Mononuclear cell (primary cell): Measurements from ENCODE around the gene MRFAP1. TPM values are rescaled to one million over a fixed set of nuclear protein-coding genes. Genes with fewer than 3 reads are reported as not detected.
"Not testable (repeated sequence)": the region's sequence is repeated elsewhere in the genome, so short reads cannot be mapped to it uniquely, and the experiment has no call there.

Experiments
- H3K27me3 ChIP-seq: 2 replicates; pipeline ENCODE4 v1.6.0; 2011; ENCODE audit warnings: low read length, control low read depth; ENCODE audit not compliant: insufficient read depth
- H3K4me1 ChIP-seq: 2 replicates; pipeline ENCODE4 v1.5.1; 2011; ENCODE audit warnings: mild to moderate bottlenecking, low read length, control low read depth; ENCODE audit not compliant: insufficient read depth
- H3K4me3 ChIP-seq: 2 replicates; pipeline ENCODE4 v1.5.1; 2011; ENCODE audit warnings: mild to moderate bottlenecking, low read length, moderate library complexity
- H3K9me3 ChIP-seq: 2 replicates; pipeline ENCODE4 v1.5.1; 2011; ENCODE audit warnings: low read depth, mild to moderate bottlenecking, control low read depth, low read length
- total RNA-seq: library from RNA; depleted of rRNA; stranded (reverse); fragments of >200 nt; gene quantifications from one replicate; pipeline ENCODE4 v1.2.3, GENCODE V29; 2012

MRFAP1 gene
- total RNA-seq, 1 donor: 77.9 TPM

DNA sequence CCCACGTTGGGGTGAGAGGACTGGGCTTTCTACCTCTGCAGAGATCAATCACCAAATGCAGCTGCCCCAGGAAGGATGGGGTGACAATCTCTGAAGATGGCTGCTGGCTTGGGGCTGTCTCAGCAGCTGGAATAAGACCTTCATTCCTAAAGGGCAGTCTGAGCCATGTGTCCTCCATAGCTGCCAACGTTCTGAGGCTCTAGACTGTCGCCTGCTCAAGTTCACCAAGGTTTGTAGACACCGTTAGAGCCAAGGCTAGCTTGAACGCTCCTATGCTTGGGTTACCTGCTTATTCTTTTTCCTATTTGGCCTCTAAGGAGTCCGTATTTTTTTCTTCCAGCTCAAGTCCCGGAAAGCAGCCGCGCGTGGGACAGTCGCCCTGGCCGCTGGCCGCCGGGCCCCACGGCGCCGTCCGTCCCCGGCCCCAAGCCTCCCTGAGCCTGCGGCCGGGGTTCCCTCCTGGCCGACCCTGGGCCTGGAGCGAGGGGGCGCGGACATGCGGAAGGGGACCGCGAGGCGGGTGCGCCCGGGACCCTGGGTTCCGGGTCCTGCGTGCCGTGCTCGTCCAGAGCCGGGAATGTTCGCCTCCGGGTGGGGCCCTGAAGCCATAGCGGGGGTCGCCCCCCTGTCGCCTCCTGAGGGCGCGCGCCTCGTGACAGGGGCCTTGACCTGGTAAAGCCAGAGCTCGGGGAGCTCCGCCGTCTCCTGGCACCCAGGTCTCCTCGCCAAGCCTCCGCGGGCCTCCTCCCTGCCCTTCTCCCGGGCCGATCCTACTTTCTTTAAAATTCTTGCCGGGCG lies 23.3 kb downstream of the MRFAP1 start:
- Histone ChIP-seq H3K9me3 (no peaks in the 10 kb centered on the region), H3K4me3 (no peak overlapping the region), H3K27me3 (peaks cover 47% of the 10 kb centered on the region), H3K4me1 (peaks cover 6% of the 10 kb centered on the region)

DNA sequence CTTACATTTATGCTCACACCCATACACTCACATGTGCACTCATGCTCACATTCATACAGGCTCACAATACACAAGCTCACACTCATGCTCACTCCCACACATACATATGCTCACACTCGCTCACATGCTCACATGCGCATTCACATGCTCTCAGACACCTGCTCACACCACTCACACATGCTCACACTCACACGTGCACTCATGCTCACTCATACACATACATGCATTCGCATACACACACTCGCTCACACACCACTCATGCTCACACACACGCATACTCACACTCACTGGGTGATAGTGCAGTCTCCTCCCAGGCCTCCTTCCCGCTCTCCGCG lies 24.8 kb downstream of the MRFAP1 start:
- H3K27me3 ChIP-seq: peaks cover 33% of the 10 kb centered on the region
- no peak overlapping the region for H3K4me3 ChIP-seq
- no peaks in the 10 kb centered on the region for H3K4me1 ChIP-seq
- no peaks in the 10 kb centered on the region for H3K9me3 ChIP-seq

DNA sequence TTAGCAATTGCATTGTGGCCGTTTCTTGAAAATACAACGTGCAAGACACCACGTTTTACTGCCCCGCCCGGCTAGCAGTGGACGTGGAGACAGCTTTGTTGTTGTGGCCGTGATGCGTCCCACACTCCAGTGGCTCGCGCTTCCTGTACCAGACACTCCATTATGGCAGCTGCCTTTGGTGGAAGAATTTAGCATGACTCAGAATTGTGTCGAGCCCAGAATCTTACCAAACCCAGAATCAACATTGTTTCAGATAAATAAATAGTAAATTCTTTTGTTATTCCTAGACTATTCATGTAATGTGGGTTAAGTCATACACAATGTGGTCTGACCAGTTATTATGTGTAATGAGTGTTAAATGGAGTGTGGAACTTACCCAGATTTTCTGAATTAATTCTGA lies 27.9 kb downstream of the MRFAP1 start:
- peaks cover 8% of the 10 kb centered on the region for H3K27me3 ChIP-seq
- H3K4me1 ChIP-seq: no peaks in the 10 kb centered on the region
- H3K9me3 ChIP-seq: no peaks in the 10 kb centered on the region
- H3K4me3 ChIP-seq: no peak overlapping the region

DNA sequence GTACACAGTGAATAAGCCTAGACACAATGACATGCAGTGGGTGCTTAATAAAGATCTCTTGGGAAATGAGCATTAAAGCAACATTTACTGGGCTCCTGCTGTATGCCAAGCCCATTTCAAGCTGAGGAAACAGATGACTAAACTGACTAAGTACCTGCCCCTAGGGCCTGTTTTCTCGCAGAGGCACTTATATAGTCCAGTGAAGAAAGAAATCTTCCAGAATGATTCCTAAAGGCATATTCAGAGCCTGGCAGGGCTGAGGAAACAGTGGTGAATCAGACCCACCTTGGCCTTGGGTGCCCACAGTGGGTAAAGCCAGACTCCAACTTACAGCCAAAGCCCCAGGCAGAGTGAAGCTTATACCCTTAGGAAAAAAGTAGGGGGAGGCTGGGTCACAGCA lies 31.2 kb downstream of the MRFAP1 start:
- Histone ChIP-seq H3K27me3 (no peaks in the 10 kb centered on the region), H3K4me1 (peaks cover 25% of the 10 kb centered on the region), H3K9me3 (no peaks in the 10 kb centered on the region), H3K4me3 (no peak overlapping the region)

DNA sequence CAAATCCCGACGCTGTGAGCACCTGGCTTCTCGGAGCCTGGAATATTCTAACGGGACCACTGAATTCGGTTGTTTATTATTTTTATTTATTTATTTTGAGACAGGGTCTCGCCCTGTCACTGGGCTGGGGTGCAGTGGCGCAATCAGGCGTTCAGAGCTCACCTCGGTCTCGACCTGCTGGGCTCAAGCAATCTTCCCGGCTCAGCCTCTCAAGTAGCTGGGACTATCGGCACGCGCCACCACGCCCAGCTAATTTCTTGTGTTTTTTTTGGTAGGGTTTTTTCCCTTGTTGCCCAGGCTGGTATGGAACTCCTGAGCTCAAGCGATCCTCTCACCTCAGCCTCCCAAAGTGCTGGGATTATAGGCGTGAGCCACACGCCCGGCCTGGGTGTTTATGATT lies 31.6 kb downstream of the MRFAP1 start:
- Histone ChIP-seq H3K4me3 (no peak overlapping the region), H3K9me3 (no peaks in the 10 kb centered on the region), H3K27me3 (no peaks in the 10 kb centered on the region), H3K4me1 (peaks cover 30% of the 10 kb centered on the region)

DNA sequence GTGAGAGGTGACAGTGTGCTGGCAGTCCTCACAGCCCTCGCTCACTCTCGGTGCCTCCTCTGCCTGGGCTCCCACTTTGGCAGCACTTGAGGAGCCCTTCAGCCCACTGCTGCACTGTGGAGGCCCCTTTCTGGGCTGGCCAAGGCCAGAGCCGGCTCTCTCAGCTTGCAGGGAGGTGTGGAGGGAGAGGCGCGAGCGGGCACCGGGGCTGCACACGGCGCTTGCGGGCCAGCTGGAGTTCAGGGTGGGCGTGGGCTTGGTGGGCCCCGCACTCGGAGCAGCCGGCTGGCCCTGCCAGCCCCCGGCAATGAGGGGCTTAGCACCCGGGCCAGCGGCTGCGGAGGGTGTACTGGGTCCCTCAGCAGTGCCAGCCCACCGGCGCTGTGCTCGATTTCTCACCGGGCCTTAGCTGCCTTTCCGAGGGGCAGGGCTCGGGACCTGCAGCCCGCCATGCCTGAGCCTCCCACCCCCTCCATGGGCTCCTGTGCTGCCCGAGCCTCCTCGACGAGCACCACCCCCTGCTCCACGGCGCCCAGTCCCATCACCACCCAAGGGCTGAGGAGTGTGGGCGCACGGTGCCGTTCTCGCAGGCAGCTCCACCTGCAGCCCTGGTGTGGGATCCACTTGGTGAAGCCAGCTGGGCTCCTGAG lies 32.2 kb downstream of the MRFAP1 start:
- H3K9me3 ChIP-seq, H3K27me3 ChIP-seq, H3K4me3 ChIP-seq: not testable (repeated sequence)
- H3K4me1 ChIP-seq: peaks cover 35% of the 10 kb centered on the region

DNA sequence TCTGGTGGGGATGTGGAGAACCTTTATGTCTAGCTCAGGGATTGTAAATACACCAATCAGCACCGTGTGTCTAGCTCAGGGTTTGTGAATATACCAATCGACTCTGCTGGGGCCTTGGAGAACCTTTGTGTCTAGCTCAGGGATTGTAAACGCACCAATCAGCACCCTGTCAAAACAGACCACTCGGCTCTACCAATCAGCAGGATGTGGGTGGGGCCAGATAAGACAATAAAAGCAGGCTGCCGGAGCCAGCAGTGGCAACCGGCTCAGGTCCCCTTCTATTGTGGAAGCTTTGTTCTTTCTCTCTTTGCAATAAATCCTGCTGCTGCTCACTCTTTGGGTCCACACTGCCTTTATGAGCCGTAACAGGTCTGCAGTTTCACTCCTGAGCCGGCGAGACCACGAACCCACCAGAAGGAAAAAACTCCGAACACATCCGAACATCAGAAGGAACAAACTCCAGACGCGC lies 32.7 kb downstream of the MRFAP1 start:
- not testable (repeated sequence) for H3K27me3 ChIP-seq, H3K9me3 ChIP-seq
- Histone ChIP-seq H3K4me1 (peaks cover 36% of the 10 kb centered on the region), H3K4me3 (peak overlapping the region; percentile 67)

DNA sequence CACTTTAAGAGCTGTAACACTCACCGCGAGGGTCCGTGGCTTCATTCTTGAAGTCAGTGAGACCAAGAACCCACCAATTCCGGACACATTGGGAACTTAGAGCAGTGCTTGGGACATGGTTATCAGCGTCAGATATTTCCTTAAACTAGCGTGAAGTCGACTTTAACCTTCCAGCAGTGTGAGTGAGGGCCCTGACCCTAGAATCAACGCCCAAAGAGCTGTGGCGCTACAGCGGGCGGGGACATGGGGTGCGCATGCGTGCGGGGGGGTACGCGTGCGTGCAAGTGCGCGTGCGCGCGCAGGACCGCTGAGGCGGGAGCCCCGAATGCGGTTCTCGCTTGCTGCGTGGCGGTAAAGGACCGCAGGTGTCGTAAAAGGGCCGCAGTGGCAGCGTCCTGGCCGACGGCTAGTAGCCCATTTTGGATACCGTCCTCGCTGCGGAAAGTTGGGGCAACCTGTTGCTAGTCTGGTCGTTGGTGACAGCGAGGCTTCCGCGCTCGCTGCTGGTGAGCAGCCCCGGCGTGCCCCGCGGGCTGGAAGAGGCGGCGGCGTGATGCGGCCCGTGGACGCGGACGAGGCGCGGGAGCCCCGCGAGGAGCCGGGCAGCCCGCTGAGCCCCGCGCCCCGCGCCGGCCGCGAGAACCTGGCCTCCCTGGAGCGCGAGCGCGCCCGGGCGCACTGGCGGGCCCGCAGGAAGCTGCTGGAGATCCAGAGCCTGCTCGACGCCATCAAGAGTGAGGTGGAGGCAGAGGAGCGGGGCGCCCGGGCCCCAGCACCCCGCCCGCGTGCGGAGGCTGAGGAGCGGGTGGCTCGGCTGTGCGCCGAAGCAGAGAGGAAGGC lies 33.4 kb downstream of the MRFAP1 start:
- Histone ChIP-seq H3K9me3 (no peaks in the 10 kb centered on the region), H3K4me1 (peaks cover 36% of the 10 kb centered on the region), H3K27me3 (no peaks in the 10 kb centered on the region), H3K4me3 (peak overlapping the region; percentile 67)

DNA sequence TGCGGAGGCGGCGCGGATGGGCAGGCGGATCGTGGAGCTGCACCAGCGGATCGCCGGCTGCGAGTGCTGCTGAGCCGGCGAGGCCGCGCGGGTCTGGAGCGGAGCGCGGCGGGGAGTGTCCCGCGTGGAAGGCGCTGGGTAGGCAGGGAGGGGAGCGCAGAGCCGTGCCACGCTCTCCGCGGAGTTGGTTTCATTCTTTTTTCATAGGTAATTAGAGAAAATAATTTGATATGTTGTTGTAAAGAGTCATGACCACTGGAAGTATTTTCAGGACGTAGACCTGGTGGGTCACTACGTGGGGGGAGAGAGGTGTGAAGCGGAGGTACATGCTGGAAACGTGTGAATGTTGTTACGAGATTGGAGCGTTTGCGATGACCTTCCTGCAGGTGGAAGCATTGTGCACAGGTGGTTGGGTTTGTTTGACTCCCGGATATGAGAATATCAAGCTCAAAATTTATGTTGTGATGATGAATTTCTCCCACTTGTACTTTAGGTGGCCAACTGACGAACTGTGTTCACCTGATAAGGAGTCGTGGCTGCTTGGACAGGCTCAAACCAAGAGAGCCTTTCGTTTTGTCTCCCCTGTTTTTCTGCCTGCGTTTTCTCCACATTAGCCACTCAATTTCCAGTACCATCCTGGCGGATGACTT lies 34.1 kb downstream of the MRFAP1 start:
- no peaks in the 10 kb centered on the region for H3K9me3 ChIP-seq
- H3K4me1 ChIP-seq: peaks cover 36% of the 10 kb centered on the region
- H3K4me3 ChIP-seq: peak overlapping the region; percentile 67
- no peaks in the 10 kb centered on the region for H3K27me3 ChIP-seq

DNA sequence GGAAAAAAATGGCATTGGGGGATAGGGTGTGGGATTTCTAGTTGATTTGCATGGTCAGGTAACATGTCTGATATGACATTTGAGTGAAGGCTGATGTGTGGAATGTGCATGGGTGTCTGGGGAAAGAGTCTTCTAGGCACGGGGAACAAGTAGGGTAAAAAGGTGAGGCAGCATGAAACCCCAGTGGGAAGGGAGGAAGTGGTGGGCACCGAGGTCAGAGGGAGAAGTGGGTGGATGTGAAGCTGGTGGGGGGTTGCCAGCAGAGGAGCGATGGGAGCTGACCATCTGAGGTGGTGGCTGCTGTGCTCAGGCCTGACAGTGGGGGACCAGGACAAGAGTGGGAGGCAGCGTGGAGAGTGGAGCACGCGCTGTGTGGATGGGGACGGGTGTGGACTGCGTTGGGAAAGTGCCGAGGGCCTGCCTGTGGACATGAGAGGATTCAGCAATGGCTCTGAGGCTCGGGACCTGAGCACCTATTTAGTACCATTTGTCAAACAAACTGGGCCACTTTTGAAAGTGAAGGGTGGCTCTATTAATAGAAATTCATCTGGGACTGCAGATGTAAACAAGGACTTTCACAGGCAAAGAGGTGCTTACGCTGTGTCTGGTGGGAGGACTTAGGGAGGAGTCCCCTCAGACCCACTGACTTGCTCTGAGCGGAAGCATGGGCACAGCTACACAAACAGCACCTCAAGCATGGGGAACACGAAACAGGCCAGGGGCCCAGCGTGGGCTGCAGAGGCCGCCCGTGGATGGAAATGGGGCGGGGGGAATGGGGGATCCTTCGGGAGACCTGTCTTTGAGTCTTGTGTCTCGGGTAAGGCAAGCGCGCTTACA lies 36.5 kb downstream of the MRFAP1 start:
- H3K4me3 ChIP-seq: no peak overlapping the region
- no peaks in the 10 kb centered on the region for H3K9me3 ChIP-seq

DNA sequence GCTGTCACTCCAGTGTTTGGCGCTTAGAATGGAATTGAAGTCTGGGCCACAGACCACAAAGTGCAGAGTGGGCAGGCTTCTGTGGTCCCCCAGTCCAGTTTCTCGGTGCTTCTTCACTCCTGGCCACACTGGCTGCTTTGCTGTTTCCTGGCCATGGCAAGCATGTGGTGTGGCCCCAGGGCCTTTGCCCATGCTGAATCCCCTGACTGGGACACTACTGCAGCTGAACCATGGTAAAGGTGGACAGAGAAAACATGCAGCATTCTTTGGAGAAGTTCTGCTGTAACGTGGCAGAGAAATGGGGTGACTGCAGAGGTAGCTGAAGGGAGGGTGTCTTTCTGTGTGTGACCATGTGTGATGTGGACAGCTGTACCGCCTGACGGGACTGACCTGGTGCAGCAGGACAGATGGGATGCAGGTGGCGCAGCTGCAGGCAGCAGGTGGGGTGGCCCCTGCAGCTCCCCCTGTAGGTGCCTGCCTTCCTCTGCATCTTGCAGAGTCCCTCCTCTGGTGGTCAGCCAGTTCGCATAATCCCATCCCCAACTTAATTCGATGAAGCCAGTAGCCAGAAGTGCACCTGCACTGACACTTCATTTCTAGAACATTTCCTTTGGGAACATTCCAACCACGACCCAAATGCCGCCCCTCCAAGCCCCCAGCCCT lies 40.0 kb downstream of the MRFAP1 start:
- H3K4me3 ChIP-seq: no peak overlapping the region
- H3K27me3 ChIP-seq: no peaks in the 10 kb centered on the region
- no peaks in the 10 kb centered on the region for H3K9me3 ChIP-seq
- H3K4me1 ChIP-seq: peaks cover 22% of the 10 kb centered on the region

More for the DNA sequence above, 36.5 kb downstream of the MRFAP1 start:
- peaks cover 36% of the 10 kb centered on the region for H3K4me1 ChIP-seq
- H3K27me3 ChIP-seq: no peaks in the 10 kb centered on the region

DNA sequence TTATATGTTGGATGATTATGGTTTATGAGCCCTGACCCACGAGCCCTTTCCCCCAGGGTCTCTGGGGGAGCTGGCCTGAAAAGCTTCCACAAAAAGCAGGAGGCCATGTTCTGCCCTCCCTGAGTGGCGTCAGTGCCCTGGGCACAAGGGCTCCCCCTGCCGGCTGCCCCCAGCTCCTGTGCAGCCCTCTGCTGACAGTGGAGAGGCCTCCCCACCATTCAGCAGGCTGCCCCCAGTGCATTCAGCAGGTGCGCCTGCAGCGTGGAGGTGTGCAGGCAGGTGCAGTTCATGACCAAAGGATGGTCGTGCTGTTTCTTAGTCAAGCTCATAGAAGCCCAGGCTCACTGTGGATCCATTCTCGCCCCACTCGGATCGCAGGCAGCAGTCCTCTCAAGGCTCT lies 40.7 kb downstream of the MRFAP1 start:
- no peaks in the 10 kb centered on the region for H3K27me3 ChIP-seq
- H3K9me3 ChIP-seq: no peaks in the 10 kb centered on the region
- H3K4me3 ChIP-seq: no peak overlapping the region
- H3K4me1 ChIP-seq: peaks cover 15% of the 10 kb centered on the region

DNA sequence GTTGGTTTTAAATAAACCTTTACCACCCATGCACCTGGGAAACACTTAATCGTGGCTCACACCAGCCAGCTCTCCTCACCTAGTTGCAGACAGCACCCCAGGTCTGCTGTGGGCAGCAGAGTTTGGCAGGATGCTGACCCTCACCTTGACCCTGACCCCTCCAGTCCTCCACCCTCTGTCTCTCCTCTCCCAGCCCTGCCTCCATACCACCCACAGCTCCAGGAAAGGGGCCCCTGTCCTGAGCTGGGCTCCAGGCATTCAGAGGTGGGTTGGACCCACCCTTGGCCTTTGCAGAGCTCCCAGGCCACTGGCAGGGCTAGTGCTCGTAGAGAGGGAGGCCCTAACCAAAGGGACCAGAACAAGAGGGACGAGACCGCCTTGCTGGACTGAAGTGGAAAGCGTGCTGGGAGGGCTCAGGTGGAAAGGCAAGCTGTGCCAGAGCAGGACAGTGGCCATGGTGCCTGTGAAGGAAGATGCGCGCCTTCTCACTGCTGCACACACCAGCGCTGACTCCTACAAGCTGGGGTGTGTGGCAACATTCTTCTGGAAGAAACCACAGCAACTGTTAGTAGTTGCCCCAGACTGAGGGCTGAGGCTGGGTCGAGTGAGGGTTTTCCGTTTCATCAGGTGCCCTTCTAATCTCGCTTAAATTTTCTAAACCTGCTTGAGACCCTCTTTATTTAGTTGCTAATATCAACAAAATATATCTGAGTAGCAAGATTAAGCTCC lies 42.5 kb downstream of the MRFAP1 start:
- no peak overlapping the region for H3K4me3 ChIP-seq
- H3K27me3 ChIP-seq: no peaks in the 10 kb centered on the region
- no peaks in the 10 kb centered on the region for H3K4me1 ChIP-seq

More for the DNA sequence above, 42.5 kb downstream of the MRFAP1 start:
- H3K9me3 ChIP-seq: no peaks in the 10 kb centered on the region
